ENCODE results near the gene SEPTIN7. TPM values are rescaled to one million over a fixed set of nuclear protein-coding genes. Genes with fewer than 3 reads are reported as not detected.

Gene SEPTIN7
- total RNA-seq, 1 experiment from 2014 or later: 79.4 TPM

DNA sequence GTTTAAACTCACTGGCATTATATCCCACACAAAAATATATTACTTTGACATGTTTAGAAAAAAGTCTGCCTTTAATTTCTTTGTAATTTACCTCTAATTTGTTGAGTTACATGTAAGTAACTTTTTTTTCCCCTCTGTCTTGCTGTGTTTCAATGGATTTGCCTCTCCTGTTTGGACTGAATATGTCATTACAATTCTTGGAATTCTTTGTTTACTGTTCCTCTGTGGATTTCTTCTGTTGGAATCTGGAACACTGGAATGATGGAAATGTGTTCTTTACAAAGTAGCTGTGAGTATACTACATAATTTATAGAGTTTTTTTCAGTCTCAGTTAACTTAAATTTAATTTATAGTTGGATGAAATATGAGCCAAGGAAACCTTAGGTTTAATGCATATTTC lies 30.4 kb downstream of the SEPTIN7 start:
- no peak for DNase-seq (ENCODE audit: low spot score)

DNA sequence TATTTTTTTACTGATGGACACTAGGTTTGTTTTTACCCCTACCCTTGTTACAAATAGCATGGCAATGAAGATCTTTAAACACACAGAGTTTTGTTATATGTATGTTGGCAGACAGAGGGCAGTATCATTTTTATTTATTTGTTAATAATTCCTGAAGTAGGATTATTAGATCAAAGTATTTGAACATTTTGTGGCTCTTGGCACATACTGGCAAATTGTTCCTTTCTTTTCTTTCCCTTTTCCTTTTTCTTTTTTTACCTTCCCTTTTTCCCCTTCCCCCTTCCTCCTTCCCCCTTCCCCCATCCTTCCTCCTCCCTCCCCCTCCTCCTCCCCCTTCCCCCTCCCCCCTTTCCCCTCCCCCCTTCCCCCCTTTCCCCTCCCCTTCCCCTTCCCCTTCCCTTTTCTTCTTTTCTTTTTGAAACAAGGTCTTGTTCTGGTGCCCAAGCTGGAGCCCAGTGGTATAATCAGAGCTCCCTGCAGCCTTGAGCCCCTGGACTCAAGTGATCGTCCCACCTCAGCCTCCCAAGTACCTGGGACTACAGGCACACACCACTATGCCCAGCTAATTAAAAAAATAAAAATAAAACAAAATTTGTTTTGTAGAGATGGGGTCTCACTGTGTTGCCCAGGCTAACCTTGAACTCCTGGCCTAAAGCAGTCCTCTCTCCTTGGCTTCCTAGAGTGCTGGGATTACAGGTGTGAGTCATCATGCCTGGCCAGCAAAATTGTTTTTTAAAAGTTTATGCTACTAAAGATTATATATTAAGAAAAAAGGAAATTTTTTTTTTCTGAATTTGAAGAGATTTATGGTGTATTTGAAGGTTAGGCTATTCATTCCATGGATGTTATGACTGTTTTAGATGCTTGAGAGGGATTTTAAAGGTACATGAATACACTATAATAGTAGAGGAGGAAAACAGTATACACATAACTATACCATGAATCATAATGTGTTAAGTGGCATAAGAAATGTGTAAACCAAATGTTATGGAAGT lies 39.3 kb downstream of the SEPTIN7 start:
- DNase-seq (ENCODE audit: low spot score): no peak

DNA sequence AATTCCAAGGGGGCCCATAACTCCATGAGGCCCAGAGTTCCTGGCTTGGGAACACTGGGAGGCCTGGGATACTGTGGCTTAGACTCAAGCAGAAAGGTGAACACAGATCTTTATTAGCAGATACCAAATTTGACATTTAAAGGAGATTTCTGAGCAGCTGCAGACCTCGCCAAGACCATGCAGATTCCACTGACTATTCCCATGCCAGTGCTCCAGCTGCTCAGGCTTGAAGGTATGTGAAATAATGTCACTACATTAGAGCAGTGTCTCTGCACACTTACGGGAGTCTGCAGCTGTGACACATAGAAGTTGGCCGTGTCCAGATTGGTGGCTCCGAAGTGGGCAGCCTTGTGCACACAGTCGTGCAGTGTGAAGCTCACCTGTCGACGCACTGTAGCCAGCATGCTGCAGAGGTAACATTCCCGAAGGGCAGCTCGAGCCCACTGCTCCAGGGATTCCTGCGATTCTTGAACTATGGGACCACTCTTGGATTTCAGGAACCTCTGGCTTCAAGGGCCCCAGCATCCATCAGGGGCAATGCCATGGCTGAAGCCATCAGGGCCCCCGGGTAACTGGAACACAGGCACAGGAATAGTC lies 46.1 kb downstream of the SEPTIN7 start:
- DNase-seq (ENCODE audit: low spot score): no peak

DNA sequence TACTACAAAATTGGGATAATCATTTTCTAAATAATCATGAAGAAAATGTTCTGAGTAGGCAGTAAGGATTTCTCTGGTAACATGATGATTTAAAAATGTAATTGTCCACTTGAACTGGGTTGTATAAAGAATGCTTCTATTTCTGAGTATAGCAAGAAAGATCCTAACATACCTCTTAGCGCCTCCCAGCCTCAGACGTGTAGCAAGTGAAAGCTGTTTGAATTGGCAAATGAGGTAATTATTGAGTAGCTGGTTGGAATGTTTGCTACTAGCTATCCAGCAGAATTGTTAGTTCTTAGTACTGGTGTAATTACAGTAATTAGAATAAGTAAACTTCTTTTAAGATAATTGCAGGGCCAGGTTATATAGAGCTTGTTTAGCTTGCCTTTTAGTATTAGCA lies 47.9 kb downstream of the SEPTIN7 start:
- DNase-seq (ENCODE audit: low spot score): no peak

DNA sequence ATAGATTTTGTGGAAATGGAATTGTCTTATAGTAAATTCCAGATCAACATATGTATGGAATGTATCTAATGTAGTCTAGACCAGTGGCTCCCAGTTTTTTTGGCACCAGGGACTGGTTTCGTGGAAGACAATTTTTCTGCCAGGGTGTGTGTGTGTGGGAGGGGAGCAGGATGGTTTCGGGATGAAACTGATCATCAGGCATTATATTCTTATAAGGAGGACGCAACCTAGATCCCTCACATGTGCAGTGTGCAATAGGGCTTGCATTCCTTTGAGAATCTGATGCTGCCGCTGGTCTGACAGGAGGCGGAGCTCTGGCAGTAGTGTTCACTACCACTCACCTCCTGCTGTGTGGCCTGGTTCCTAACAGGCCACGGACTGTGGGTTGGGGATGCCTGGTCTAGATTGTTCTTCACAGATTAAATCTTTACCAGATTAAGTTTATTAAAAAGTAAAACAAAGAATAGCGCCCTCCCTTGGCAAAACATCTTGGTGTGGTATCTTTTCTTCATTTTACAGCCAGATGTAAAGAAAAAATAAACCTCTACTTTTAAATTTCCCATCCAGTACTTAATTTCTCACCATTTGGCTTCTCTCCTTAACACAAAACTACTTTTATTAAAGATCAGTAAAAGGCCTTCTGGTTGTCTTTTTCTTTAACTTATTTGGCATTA lies 48.4 kb downstream of the SEPTIN7 start:
- no peak for DNase-seq (ENCODE audit: low spot score)

DNA sequence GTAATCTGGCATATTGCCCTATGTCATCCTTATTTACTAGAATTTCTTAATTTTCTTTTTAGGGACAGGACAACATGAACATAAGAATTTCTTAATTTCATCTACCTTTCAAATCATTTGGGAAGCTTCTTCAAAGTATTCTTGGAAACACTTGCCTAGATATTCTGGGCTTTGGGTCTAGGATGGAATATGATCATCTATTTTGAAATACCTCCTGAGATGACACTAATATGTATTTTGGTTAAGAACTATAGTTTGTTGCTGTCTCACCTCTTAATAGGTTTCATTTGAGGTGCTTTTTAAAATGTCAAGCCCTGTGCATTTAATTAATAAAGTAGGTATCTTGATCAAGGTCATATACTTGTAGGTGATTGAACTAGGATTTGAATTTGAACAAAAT lies 49.1 kb downstream of the SEPTIN7 start:
- DNase-seq (ENCODE audit: low spot score): no peak

Other genes with a start within 250 kb of the SEPTIN7 start
- gene HERPUD2, start 105.9 kb upstream of the SEPTIN7 start, total RNA-seq (2014; rRNA removed; shearing (Covaris generic)): 20.3 and 20.8 TPM in 2 replicates